GM12878 (cell line): ENCODE data around the gene ZNF423. TPM values are rescaled to one million over a fixed set of nuclear protein-coding genes. Genes with fewer than 3 reads are reported as not detected.

Experiments used
- BCLAF1 ChIP-seq: fragments of 450-650 bp; IDR thresholded peaks from 2 replicates; pipeline ENCODE4 v1.6.1; 2017; ENCODE audit warnings: antibody characterized with exemption, mild to moderate bottlenecking, moderate library complexity
- MXI1 ChIP-seq: fragments of 150-350 bp; IDR thresholded peaks from 2 replicates; pipeline ENCODE4 v1.6.1; 2011; ENCODE audit warnings: low read depth, mild to moderate bottlenecking, inconsistent platforms, low read length, improper control_type of control experiment
- POLR2A ChIP-seq: IDR thresholded peaks from 2 replicates; pipeline ENCODE4 v1.6.1; 2011; ENCODE audit warnings: low read depth, mild to moderate bottlenecking, low read length
- SRF ChIP-seq, 2 experiments: IDR thresholded peaks; 2 replicates each; pipeline ENCODE4 v1.6.1; 2011; ENCODE audit warnings: low read depth in 2 of 2, low read length in 2 of 2, mild to moderate bottlenecking in 1 of 2, moderate library complexity in 1 of 2
- TCF3 ChIP-seq: IDR thresholded peaks from 2 replicates; pipeline ENCODE4 v1.6.1; 2012; ENCODE audit warnings: low read depth, mild to moderate bottlenecking, low read length, borderline replicate concordance; ENCODE audit not compliant: insufficient read depth
- polyA plus RNA-seq, 11 experiments: library from polyadenylated mRNA; depleted of rRNA in 4 of 11; unstranded in 6 of 11; stranded (reverse) in 5 of 11; fragments of >200 nt; fragmentation: Nextera tagmentation in 4 of 11; fragmentation: Illumina TruSeq in 1 of 11; extraction: Ambion mirVana in 4 of 11; extraction: Trizol in 1 of 11; gene quantifications; 1 replicate in 1 of 11; 2 replicates in 10 of 11; pipeline versions ENCODE4 v1.2.1 to v1.2.3, GENCODE V29; 2011 to 2016; ENCODE audit warnings: inconsistent platforms in 2 of 11, missing spikeins in 2 of 11, low read depth in 1 of 11
- total RNA-seq, 4 experiments: library from RNA; depleted of rRNA in 3 of 4; stranded (reverse); fragments of >200 nt in 3 of 4; fragmentation: Illumina TruSeq in 1 of 4; extraction: Trizol in 1 of 4; gene quantifications; 2 replicates each; pipeline versions ENCODE4 v1.2.1 to v1.2.3, GENCODE V29; 2013 to 2021
- TF ChIP-seq, protein P1 (sequence below): fragments of 150-350 bp; IDR thresholded peaks from 2 replicates; pipeline ENCODE4 v1.6.1; 2016; ENCODE audit warnings: low read depth, low read length
- TF ChIP-seq, protein P2 (sequence below): IDR thresholded peaks from 2 replicates; pipeline ENCODE4 v1.6.1; 2011; ENCODE audit warnings: mild to moderate bottlenecking, low read depth, low read length, moderate library complexity; ENCODE audit not compliant: insufficient replicate concordance
- TF ChIP-seq, protein P3 (sequence below): fragments of 450-650 bp; IDR thresholded peaks from 2 replicates; pipeline ENCODE4 v1.6.1; 2016; ENCODE audit warnings: mild to moderate bottlenecking, moderate library complexity, borderline replicate concordance

Gene ZNF423
- total and polyA plus RNA-seq, 10 of the 15 experiments (the other 5 are each of a cell fraction or from before 2014, with no cell fraction given), result 0.03 to 0.64 (median 0.10) TPM

- TF ChIP-seq, protein P1, sequence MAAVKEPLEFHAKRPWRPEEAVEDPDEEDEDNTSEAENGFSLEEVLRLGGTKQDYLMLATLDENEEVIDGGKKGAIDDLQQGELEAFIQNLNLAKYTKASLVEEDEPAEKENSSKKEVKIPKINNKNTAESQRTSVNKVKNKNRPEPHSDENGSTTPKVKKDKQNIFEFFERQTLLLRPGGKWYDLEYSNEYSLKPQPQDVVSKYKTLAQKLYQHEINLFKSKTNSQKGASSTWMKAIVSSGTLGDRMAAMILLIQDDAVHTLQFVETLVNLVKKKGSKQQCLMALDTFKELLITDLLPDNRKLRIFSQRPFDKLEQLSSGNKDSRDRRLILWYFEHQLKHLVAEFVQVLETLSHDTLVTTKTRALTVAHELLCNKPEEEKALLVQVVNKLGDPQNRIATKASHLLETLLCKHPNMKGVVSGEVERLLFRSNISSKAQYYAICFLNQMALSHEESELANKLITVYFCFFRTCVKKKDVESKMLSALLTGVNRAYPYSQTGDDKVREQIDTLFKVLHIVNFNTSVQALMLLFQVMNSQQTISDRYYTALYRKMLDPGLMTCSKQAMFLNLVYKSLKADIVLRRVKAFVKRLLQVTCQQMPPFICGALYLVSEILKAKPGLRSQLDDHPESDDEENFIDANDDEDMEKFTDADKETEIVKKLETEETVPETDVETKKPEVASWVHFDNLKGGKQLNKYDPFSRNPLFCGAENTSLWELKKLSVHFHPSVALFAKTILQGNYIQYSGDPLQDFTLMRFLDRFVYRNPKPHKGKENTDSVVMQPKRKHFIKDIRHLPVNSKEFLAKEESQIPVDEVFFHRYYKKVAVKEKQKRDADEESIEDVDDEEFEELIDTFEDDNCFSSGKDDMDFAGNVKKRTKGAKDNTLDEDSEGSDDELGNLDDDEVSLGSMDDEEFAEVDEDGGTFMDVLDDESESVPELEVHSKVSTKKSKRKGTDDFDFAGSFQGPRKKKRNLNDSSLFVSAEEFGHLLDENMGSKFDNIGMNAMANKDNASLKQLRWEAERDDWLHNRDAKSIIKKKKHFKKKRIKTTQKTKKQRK, result no peak
- TF ChIP-seq, protein P2, sequence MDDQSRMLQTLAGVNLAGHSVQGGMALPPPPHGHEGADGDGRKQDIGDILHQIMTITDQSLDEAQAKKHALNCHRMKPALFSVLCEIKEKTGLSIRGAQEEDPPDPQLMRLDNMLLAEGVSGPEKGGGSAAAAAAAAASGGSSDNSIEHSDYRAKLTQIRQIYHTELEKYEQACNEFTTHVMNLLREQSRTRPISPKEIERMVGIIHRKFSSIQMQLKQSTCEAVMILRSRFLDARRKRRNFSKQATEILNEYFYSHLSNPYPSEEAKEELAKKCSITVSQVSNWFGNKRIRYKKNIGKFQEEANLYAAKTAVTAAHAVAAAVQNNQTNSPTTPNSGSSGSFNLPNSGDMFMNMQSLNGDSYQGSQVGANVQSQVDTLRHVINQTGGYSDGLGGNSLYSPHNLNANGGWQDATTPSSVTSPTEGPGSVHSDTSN, result no peak
- TF ChIP-seq MXI1, result no peak
- TF ChIP-seq, protein P3, sequence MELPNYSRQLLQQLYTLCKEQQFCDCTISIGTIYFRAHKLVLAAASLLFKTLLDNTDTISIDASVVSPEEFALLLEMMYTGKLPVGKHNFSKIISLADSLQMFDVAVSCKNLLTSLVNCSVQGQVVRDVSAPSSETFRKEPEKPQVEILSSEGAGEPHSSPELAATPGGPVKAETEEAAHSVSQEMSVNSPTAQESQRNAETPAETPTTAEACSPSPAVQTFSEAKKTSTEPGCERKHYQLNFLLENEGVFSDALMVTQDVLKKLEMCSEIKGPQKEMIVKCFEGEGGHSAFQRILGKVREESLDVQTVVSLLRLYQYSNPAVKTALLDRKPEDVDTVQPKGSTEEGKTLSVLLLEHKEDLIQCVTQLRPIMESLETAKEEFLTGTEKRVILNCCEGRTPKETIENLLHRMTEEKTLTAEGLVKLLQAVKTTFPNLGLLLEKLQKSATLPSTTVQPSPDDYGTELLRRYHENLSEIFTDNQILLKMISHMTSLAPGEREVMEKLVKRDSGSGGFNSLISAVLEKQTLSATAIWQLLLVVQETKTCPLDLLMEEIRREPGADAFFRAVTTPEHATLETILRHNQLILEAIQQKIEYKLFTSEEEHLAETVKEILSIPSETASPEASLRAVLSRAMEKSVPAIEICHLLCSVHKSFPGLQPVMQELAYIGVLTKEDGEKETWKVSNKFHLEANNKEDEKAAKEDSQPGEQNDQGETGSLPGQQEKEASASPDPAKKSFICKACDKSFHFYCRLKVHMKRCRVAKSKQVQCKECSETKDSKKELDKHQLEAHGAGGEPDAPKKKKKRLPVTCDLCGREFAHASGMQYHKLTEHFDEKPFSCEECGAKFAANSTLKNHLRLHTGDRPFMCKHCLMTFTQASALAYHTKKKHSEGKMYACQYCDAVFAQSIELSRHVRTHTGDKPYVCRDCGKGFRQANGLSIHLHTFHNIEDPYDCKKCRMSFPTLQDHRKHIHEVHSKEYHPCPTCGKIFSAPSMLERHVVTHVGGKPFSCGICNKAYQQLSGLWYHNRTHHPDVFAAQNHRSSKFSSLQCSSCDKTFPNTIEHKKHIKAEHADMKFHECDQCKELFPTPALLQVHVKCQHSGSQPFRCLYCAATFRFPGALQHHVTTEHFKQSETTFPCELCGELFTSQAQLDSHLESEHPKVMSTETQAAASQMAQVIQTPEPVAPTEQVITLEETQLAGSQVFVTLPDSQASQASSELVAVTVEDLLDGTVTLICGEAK, result no peak
- no peak for TF ChIP-seq POLR2A
- no peak for TF ChIP-seq TCF3
- no peak for TF ChIP-seq BCLAF1
- no peak for TF ChIP-seq SRF (IDR thresholded peaks at IDR 0.05; ENCODE audit: low read depth in 2 of 2, low read length in 2 of 2)
- TF ChIP-seq, all 136 proteins: peak for 0
Observed at GRCh38 chr16:49782405-49782804, 73.5 kb downstream of the ZNF423 start (continued).
